ENCODE results near the gene BANK1. TPM values are rescaled to one million over a fixed set of nuclear protein-coding genes. Genes with fewer than 3 reads are reported as not detected.
"Not testable (repeated sequence)": the region's sequence is repeated elsewhere in the genome, so short reads cannot be mapped to it uniquely, and the experiment has no call there.

Gene BANK1
- total RNA-seq, 1 experiment from 2014 or later = not detected

DNA sequence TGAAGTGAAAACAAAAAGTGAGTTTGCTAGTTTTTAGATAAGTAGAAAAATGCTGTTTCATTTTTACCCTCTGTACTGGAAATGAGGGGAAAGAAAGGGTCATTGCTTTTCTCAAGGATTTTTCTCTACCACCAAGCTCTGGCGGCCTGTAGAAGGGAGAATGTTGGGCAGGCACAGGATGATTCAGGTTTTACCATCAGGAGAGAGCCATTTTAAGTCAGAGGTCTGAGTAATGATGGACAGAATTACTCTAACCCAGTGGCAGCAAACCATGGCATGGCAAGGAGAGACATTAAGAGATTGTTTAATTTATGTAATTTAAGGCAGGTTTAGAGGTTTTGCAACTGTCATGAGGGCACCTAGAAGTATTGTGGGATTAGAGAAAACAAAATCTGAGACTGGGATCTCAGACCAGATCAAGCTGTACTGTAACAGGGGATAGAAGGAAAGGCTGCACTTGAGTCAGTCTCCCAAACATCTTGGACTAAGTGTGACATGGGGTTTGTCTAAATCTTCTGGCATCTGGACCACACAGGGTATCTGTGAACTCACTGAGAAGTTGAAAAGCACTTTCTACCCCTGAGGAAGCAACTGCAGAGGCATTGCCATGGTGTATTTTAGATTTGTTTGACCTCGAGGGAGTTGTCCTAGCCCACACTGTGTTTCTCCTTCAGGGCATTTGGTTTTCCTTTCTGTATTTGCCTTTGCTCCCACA lies 81.6 kb downstream of the BANK1 start:
- DNase-seq = no peak
- H3K36me3 ChIP-seq (replicated peaks; ENCODE audit: control insufficient read depth, insufficient read depth, low read length) = no peaks in the 10 kb centered on the region
- no peaks in the 10 kb centered on the region for H3K27me3 ChIP-seq (ENCODE audit: control insufficient read depth, insufficient read depth, low read length)
- no peak overlapping the region for H3K4me3 ChIP-seq (ENCODE audit: insufficient read depth, low read depth, low read length)

DNA sequence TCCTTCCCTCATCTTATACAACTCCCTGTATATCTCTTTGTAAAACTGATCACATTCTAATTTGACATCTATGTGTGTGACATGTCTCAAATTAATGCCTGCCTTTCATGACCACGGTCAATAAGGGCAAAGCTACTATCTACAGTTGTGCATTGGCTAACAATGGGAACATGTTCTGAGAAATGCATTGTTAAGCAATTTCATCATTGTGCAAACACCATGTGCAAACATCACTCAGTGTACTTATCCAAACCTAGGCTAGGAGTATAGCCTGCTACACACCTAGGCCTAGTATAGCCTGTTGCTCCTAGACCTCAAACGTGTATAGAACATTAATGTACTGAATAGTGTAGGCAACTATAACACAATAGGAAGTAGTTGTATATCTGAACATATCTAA lies 95.0 kb downstream of the BANK1 start:
- Histone ChIP-seq H3K36me3 (replicated peaks; ENCODE audit: control insufficient read depth, insufficient read depth, low read length) (no peaks in the 10 kb centered on the region), H3K4me3 (ENCODE audit: insufficient read depth, low read depth, low read length) (no peak overlapping the region), H3K27me3 (ENCODE audit: control insufficient read depth, insufficient read depth, low read length) (no peaks in the 10 kb centered on the region)
- DNase-seq = no peak

DNA sequence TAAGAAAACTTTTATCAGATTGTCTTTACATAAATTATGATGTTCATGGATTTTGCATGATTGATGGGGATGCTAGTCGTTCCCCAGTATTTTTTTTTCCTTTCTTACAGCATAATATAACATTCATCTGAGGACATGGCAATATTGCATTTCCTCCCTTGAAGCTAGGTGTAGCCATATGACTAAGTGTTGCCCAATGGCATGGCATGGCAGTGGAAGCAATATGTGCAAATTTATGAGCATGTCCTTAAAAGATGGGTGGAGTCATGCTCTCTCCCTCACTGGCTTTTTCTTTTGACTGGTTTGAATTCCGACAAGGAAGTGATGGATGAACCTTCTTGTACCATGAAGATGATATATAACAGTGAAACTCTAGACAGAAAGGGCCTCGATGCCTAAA lies 96.3 kb downstream of the BANK1 start:
- no peak for DNase-seq
- Histone ChIP-seq H3K27me3 (ENCODE audit: control insufficient read depth, insufficient read depth, low read length) (no peaks in the 10 kb centered on the region), H3K36me3 (replicated peaks; ENCODE audit: control insufficient read depth, insufficient read depth, low read length) (no peaks in the 10 kb centered on the region), H3K4me3 (ENCODE audit: insufficient read depth, low read depth, low read length) (no peak overlapping the region)

DNA sequence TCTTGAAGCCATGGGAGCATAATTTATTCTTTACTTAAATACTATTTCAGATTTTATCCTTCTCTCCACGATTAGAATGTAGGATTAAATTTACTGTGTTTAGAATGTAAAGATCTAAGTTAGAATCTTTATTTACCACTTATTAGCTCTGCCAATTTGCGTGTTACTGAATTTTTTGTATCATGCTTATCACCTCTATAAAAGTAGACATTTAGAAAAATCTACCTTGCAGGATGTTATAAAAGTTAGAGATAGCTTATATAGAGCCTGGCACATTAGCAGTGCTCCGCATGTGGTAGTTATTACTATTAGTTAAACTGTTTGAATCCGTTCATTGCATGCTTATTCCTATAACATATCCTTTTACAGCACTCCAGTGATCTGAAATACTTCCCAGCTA lies 97.9 kb downstream of the BANK1 start:
- no peak for DNase-seq
- no peak overlapping the region for H3K4me3 ChIP-seq (ENCODE audit: insufficient read depth, low read depth, low read length)
- H3K27me3 ChIP-seq (ENCODE audit: control insufficient read depth, insufficient read depth, low read length) = no peaks in the 10 kb centered on the region
- H3K36me3 ChIP-seq (replicated peaks; ENCODE audit: control insufficient read depth, insufficient read depth, low read length) = no peaks in the 10 kb centered on the region

DNA sequence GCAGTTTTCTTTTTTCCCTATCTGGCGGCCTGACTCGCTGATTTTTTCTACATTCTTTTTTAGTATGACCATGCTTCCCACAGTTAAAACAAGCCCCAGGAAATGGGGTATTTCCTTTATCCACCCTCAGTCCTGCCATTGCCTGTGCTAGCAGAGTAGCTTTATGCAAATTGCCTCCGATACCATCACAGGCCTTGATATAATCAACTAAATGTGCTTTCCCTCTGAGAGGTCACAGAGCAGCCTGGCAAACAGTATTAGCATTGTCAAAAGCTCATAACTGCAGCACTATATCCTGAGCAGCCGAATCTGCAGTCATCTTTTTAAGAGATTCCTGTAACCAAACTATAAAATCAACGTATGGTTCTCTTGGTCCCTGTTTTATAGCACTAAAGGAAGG lies 115.0 kb downstream of the BANK1 start:
- not testable (repeated sequence) for H3K4me3 ChIP-seq (ENCODE audit: insufficient read depth, low read depth, low read length); H3K36me3 ChIP-seq (replicated peaks; ENCODE audit: control insufficient read depth, insufficient read depth, low read length); DNase-seq; H3K27me3 ChIP-seq (ENCODE audit: control insufficient read depth, insufficient read depth, low read length)

GRCh38 chr4:101910786-101911373 lies 120.3 kb downstream of the BANK1 start:
- no peak overlapping the region for H3K4me3 ChIP-seq (ENCODE audit: insufficient read depth, low read depth, low read length)
- no peaks in the 10 kb centered on the region for H3K36me3 ChIP-seq (replicated peaks; ENCODE audit: control insufficient read depth, insufficient read depth, low read length)
- DNase-seq = no peak
- H3K27me3 ChIP-seq (ENCODE audit: control insufficient read depth, insufficient read depth, low read length) = no peaks in the 10 kb centered on the region

DNA sequence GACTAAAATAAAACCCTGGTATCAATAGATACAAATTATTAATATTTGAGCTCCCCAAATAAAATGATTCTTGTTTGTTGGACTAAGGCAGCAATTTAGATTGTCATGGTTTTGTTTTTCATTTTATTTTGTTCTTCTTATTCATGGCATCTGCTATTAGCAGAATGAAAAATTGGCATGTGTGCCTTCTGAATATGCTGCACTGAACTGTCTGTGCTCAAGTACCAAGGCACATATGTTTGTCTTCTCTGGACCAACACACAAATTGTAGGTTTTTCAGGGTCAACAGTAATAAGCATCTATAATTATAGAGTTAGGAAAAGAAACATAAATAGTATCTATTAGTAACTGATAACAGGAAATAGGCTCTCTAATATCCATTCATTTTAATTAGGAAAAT lies 121.1 kb downstream of the BANK1 start:
- H3K36me3 ChIP-seq (replicated peaks; ENCODE audit: control insufficient read depth, insufficient read depth, low read length) = no peaks in the 10 kb centered on the region
- H3K27me3 ChIP-seq (ENCODE audit: control insufficient read depth, insufficient read depth, low read length) = no peaks in the 10 kb centered on the region
- no peak for DNase-seq
- no peak overlapping the region for H3K4me3 ChIP-seq (ENCODE audit: insufficient read depth, low read depth, low read length)

GRCh38 chr4:101914761-101915160 lies 124.2 kb downstream of the BANK1 start:
- H3K4me3 ChIP-seq (ENCODE audit: insufficient read depth, low read depth, low read length) = no peak overlapping the region
- no peak for DNase-seq

DNA sequence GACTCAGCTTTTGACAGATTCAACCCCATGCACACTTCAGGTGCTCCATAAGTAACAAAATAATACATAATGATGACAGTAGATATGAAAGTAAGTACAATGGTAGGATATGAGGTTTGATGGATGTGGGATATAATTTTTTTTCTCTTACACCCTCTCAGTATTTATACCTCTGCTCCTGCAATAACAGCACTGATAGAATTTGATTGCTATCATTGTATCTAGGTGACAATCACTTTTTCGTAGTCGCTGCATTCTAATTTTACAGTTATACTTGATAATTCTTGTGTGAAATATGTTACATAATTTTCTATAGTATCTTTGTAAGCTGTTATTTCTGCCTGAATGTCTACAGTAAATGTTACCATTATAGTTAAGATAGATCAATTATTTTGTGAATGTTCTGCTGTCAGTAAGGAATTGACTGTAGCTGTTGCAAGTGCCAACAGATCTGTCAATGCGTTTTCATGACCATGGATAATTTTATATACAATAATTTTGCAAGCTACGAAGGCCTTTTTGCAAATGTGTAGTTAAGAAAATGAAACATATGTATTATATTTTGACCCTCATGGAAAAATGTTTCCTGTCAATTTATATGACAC lies 128.9 kb downstream of the BANK1 start:
- no peaks in the 10 kb centered on the region for H3K27me3 ChIP-seq (ENCODE audit: control insufficient read depth, insufficient read depth, low read length)
- H3K36me3 ChIP-seq (replicated peaks; ENCODE audit: control insufficient read depth, insufficient read depth, low read length) = no peaks in the 10 kb centered on the region
- DNase-seq = no peak
- H3K4me3 ChIP-seq (ENCODE audit: insufficient read depth, low read depth, low read length) = no peak overlapping the region

More at GRCh38 chr4:101914761-101915160, 124.2 kb downstream of the BANK1 start:
- H3K27me3 ChIP-seq (ENCODE audit: control insufficient read depth, insufficient read depth, low read length) = no peaks in the 10 kb centered on the region
- H3K36me3 ChIP-seq (replicated peaks; ENCODE audit: control insufficient read depth, insufficient read depth, low read length) = no peaks in the 10 kb centered on the region

GRCh38 chr4:101921370-101921769 lies 130.8 kb downstream of the BANK1 start:
- H3K27me3 ChIP-seq (ENCODE audit: control insufficient read depth, insufficient read depth, low read length) = no peaks in the 10 kb centered on the region
- no peak for DNase-seq
- H3K36me3 ChIP-seq (replicated peaks; ENCODE audit: control insufficient read depth, insufficient read depth, low read length) = no peaks in the 10 kb centered on the region
- no peak overlapping the region for H3K4me3 ChIP-seq (ENCODE audit: insufficient read depth, low read depth, low read length)

DNA sequence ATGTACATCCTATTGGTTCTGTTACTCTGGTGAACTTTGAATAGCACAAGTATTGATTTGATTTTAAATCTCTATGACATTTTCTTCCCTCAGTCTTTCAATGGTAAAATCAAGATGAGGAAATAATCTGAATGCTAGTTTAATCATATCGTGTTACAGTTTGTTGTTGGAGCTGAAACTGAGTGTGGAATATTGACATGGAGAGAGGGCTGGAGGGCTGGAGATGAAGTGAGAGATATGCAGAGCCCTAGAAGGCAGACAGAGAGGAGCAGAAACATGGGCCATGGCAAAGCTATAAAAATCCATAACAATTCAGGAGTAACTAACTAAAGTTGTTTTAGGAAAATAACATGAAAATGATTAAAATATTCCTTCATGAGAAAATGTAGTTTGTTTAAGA lies 141.1 kb downstream of the BANK1 start:
- no peak overlapping the region for H3K4me3 ChIP-seq (ENCODE audit: insufficient read depth, low read depth, low read length)
- no peaks in the 10 kb centered on the region for H3K27me3 ChIP-seq (ENCODE audit: control insufficient read depth, insufficient read depth, low read length)
- H3K36me3 ChIP-seq (replicated peaks; ENCODE audit: control insufficient read depth, insufficient read depth, low read length) = no peaks in the 10 kb centered on the region
- DNase-seq = no peak

DNA sequence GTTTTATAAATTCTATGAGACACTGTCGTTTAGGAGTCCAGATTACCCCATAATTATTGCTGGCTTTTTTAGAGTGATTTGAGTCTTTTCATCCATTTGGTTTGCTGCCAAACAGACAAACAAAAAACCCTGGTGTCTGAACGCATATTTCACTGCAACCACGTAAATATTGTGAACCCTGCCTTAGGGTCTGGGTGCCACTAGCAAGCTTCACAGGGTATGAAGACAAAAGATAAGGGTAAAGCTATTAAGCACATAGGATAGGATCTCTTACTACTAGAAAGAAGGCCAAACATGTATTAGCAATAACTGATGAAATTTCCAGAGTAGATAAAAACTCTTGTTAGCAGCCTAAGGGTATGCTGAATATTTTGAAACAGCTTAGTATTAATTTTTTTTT lies 143.3 kb downstream of the BANK1 start:
- no peaks in the 10 kb centered on the region for H3K36me3 ChIP-seq (replicated peaks; ENCODE audit: control insufficient read depth, insufficient read depth, low read length)
- H3K27me3 ChIP-seq (ENCODE audit: control insufficient read depth, insufficient read depth, low read length) = no peaks in the 10 kb centered on the region
- no peak overlapping the region for H3K4me3 ChIP-seq (ENCODE audit: insufficient read depth, low read depth, low read length)
- no peak for DNase-seq

GRCh38 chr4:101938836-101939235 lies 148.3 kb downstream of the BANK1 start:
- H3K4me3 ChIP-seq (ENCODE audit: insufficient read depth, low read depth, low read length) = no peak overlapping the region
- no peak for DNase-seq
- H3K36me3 ChIP-seq (replicated peaks; ENCODE audit: control insufficient read depth, insufficient read depth, low read length) = no peaks in the 10 kb centered on the region
- no peaks in the 10 kb centered on the region for H3K27me3 ChIP-seq (ENCODE audit: control insufficient read depth, insufficient read depth, low read length)

- Histone ChIP-seq H3K27me3 (ENCODE audit: control insufficient read depth, insufficient read depth, low read length) (no peaks in the 10 kb centered on the region), H3K36me3 (replicated peaks; ENCODE audit: control insufficient read depth, insufficient read depth, low read length) (no peaks in the 10 kb centered on the region), H3K4me3 (ENCODE audit: insufficient read depth, low read depth, low read length) (no peak overlapping the region)
- no peak for DNase-seq
Measured at GRCh38 chr4:101941816-101942358, 151.4 kb downstream of the BANK1 start.

GRCh38 chr4:101942891-101943290 lies 152.4 kb downstream of the BANK1 start:
- Histone ChIP-seq H3K4me3 (ENCODE audit: insufficient read depth, low read depth, low read length) (no peak overlapping the region), H3K27me3 (ENCODE audit: control insufficient read depth, insufficient read depth, low read length) (no peaks in the 10 kb centered on the region), H3K36me3 (replicated peaks; ENCODE audit: control insufficient read depth, insufficient read depth, low read length) (no peaks in the 10 kb centered on the region)
- DNase-seq = no peak
